Measurements from ENCODE around the gene ORMDL1. TPM values are rescaled to one million over a fixed set of nuclear protein-coding genes. Genes with fewer than 3 reads are reported as not detected.

ORMDL1 gene
- total and polyA plus RNA-seq, 4 donors: 22.1 to 64.9 (median 34.2) TPM

GRCh38 chr2:189723192-189723591, 60.9 kb downstream of the ORMDL1 start:
- no peak for DNase-seq (ENCODE audit: low spot score)
- no peak for TF ChIP-seq FOXA1 (IDR thresholded peaks at IDR 0.05)
- TF ChIP-seq YY1 (IDR thresholded peaks at IDR 0.05): no peak

More at GRCh38 chr2:189723192-189723591, 60.9 kb downstream of the ORMDL1 start:
- H3K9ac ChIP-seq (ENCODE audit: low read depth in 1 of 2, low read length in 2 of 2): no peak overlapping the region
- H3K9me3 ChIP-seq (ENCODE audit: control insufficient read depth in 4 of 4, low read length in 3 of 4): no peaks in the 10 kb centered on the region
- no peak overlapping the region for H3K4me3 ChIP-seq (ENCODE audit: low read depth in 1 of 3, low read length in 3 of 3)
- H3K27ac ChIP-seq (ENCODE audit: low read depth in 1 of 2, low read length in 2 of 2): no peak overlapping the region
- no peaks in the 10 kb centered on the region for H3K4me1 ChIP-seq (ENCODE audit: control insufficient read depth in 4 of 4, insufficient read depth in 4 of 4, low read length in 3 of 4)
- H3K36me3 ChIP-seq (ENCODE audit: control insufficient read depth in 4 of 4, insufficient read depth in 3 of 4, low read depth in 1 of 4, low read length in 3 of 4): peaks cover 0 to 1% (median 0%) of the 10 kb centered on the region in 4 donors
- no peaks in the 10 kb centered on the region for H3K27me3 ChIP-seq (ENCODE audit: control insufficient read depth in 4 of 4, insufficient read depth in 4 of 4, low read length in 3 of 4)

Other genes with a start within 250 kb of the ORMDL1 start
- gene SLC40A1, start 203.6 kb downstream of the ORMDL1 start, total RNA-seq: 100 to 1,000 TPM; 231 to 572 TPM
- 100 to 1,000 TPM in 1 of 2 donors, 10 to 100 TPM in 1; 97.4 to 105 TPM for gene SLC40A1, start 203.6 kb downstream of the ORMDL1 start, polyA plus RNA-seq
- gene ASNSD1, start 122.9 kb downstream of the ORMDL1 start, total RNA-seq: 10 to 100 TPM; 30.3 to 33.0 TPM
- 10 to 100 TPM; 19.8 to 20.8 TPM for gene ASNSD1, start 122.9 kb downstream of the ORMDL1 start, polyA plus RNA-seq
- gene ANKAR, start 109.7 kb downstream of the ORMDL1 start, total RNA-seq: 1 to 10 TPM; 3.6 to 8.4 TPM
- 1 to 10 TPM in 1 of 2 donors, under 1 TPM in 1; 0.46 to 5.0 TPM for gene ANKAR, start 109.7 kb downstream of the ORMDL1 start, polyA plus RNA-seq
- gene OSGEPL1, start 21.5 kb downstream of the ORMDL1 start, total RNA-seq: 1 to 10 TPM; 5.4 to 5.6 TPM
- 1 to 10 TPM; 2.9 to 5.3 TPM for gene OSGEPL1, start 21.5 kb downstream of the ORMDL1 start, polyA plus RNA-seq
- gene PMS1, start 111 bp upstream of the ORMDL1 start, total RNA-seq: 10 to 100 TPM in 1 of 2 donors, 1 to 10 TPM in 1; 9.8 to 19.2 TPM
- gene PMS1, start 111 bp upstream of the ORMDL1 start, polyA plus RNA-seq: 1 to 10 TPM; 3.0 to 7.6 TPM